Ectodermal cell (in vitro differentiated cells): ENCODE results near the gene SLC2A1.

ENCODE experiments used
- H3K27ac ChIP-seq: 2 replicates; pipeline ENCODE4 v1.7.0; 2013; ENCODE audit warnings: mild to moderate bottlenecking, low read depth, low read length; ENCODE audit not compliant: insufficient read depth, poor library complexity, severe bottlenecking
- H3K27me3 ChIP-seq: 2 replicates; pipeline ENCODE4 v1.7.0; 2013; ENCODE audit warnings: mild to moderate bottlenecking, low read length; ENCODE audit not compliant: insufficient read depth, control insufficient read depth, poor library complexity, severe bottlenecking
- H3K36me3 ChIP-seq: one replicate; pipeline ENCODE4 v1.7.0; 2013; ENCODE audit warnings: low read length; ENCODE audit not compliant: control insufficient read depth, insufficient read depth
- H3K4me1 ChIP-seq: one replicate; pipeline ENCODE4 v1.7.0; 2013; ENCODE audit warnings: low read length; ENCODE audit not compliant: control insufficient read depth, insufficient read depth
- H3K4me3 ChIP-seq: 2 replicates; pipeline ENCODE4 v1.7.0; 2013; ENCODE audit warnings: low read depth, low read length, control low read depth; ENCODE audit not compliant: insufficient read depth
- H3K9me3 ChIP-seq: 2 replicates; pipeline ENCODE4 v1.7.0; 2013; ENCODE audit warnings: mild to moderate bottlenecking, low read length, moderate library complexity; ENCODE audit not compliant: control insufficient read depth
- WGBS, 2 experiments: methylation state at CpG; one replicate each; pipeline ENCODE4 v1.1.7; 2013; ENCODE audit warnings: missing lambda C conversion rate in 2 of 2; 5-methylcytosine and 5-hydroxymethylcytosine counted together

Gene SLC2A1

DNA sequence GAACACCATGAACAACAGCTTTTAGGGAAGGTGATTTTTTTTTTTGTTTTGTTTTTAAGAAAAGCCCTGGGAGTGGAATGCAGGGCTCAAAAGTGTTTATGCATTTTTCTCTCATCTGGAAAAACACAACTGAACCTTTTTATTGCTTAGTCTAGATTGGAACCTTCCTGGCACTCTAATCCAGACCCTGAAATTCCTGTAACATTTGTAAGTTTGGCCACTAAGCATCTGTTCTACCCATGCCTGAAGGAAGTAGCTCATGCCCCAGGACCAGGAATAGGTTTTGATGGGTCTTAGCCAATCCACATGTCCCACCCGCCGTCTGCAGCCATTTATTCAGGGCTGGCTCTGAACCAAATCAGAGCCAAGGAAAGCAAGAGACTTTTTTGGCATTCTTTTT lies 39.7 kb upstream of the SLC2A1 start:
- Histone ChIP-seq H3K27ac (no peak overlapping the region), H3K36me3 (no peaks in the 10 kb centered on the region), H3K4me1 (peaks cover 2% of the 10 kb centered on the region), H3K9me3 (no peaks in the 10 kb centered on the region), H3K4me3 (no peak overlapping the region), H3K27me3 (no peaks in the 10 kb centered on the region)
- WGBS, 2 experiments, result 87 to 91% methylated on average over 2 of the region's 2 CpGs

DNA sequence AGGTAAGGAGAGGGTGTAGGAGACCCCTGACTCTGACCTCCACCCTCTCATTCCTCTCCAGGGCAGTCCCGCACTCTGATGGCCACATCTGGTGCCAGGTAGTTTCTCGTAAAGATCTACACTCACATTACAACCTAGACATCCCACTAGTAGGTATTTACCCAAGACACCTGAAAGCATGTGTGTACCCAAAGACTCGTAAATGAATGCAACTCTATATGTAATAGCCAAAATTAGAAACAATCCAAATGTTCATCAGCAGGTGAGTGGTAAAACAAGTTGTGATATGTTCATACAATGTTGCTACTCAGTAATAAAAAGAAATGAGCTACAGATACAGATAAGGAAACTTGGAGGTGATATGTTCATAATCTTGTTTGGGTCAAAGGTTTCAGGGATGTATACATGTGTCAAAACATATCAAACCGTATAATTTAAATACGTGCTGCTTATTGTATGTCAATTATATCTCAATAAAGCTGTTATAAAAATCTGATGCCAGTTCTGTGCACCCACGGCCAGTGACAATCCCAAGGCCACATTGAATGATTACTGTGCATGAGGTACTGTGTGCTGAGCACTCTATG lies 37.8 kb upstream of the SLC2A1 start:
- H3K9me3 ChIP-seq, result no peaks in the 10 kb centered on the region
- H3K4me3 ChIP-seq, result no peak overlapping the region
- H3K4me1 ChIP-seq, result peaks cover 3% of the 10 kb centered on the region
- 88 to 91% methylated on average over 4 to 6 of the region's 6 CpGs for WGBS, 2 experiments
- no peaks in the 10 kb centered on the region for H3K36me3 ChIP-seq
- H3K27me3 ChIP-seq, result no peaks in the 10 kb centered on the region
- H3K27ac ChIP-seq, result no peak overlapping the region

DNA sequence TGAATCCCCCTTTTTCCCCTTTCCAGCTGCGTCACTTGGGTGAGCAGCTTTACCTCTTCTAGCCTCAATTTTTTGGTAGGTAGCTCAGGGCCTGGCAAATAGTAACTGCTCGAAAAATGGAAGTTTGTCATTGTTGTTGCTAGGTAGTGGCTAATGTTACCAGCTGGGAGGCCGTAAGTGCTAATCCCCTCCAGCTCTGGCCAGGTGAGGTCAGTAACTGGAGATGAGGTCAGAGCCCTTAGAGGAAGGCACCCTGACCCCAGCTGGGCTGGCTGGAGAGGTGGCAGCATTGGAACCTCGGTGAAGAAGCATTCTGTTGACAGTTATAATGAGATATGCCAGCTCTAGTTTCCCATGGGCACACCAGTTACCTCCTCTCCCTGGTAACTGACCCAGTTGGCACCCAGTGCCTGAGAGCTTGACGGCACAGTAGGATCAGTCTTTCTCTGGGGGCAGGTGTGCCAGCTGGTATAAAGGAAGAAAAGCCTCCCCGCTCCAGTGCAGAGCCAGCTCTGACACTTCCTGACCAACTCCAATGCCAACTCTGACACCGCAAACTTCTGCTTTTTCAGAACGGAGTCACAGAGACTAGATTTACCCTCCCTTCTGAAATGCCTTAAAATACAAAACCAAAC lies 35.0 kb upstream of the SLC2A1 start:
- no peaks in the 10 kb centered on the region for H3K27me3 ChIP-seq
- WGBS, 2 experiments, result 91 to 94% methylated on average over 8 of the region's 8 CpGs
- H3K27ac ChIP-seq, result no peak overlapping the region
- H3K9me3 ChIP-seq, result no peaks in the 10 kb centered on the region
- H3K36me3 ChIP-seq, result no peaks in the 10 kb centered on the region
- H3K4me1 ChIP-seq, result peaks cover 3% of the 10 kb centered on the region
- H3K4me3 ChIP-seq, result no peak overlapping the region

DNA sequence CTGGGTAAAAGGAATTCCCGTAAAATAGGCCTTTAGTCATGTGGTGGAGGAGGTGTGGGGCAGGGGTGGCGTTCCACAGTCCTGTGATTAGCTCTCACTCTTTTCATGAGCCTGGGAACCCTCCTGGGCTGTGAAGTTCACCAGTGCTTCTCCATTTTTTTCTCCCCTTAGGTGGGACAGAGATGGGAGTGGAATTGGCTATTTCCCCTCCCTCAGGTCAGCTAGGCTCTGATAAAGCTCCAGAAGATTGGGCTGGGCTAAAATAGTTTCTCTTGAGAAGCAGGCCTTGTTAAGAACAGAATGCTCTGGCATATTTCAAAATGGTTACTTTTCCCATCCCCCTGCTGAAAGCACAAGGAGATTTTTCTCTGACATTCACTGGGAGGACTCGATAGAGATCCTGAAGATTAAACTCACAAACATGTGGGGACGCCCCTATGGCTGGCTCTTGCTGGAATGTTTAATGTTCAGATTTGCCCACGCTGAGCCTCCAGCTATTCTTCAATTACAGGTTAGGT lies 33.4 kb upstream of the SLC2A1 start:
- H3K27ac ChIP-seq, result no peak overlapping the region
- peaks cover 3% of the 10 kb centered on the region for H3K4me1 ChIP-seq
- no peaks in the 10 kb centered on the region for H3K9me3 ChIP-seq
- 83 to 90% methylated on average over 5 of the region's 5 CpGs for WGBS, 2 experiments
- no peaks in the 10 kb centered on the region for H3K36me3 ChIP-seq
- H3K27me3 ChIP-seq, result no peaks in the 10 kb centered on the region
- H3K4me3 ChIP-seq, result no peak overlapping the region

DNA sequence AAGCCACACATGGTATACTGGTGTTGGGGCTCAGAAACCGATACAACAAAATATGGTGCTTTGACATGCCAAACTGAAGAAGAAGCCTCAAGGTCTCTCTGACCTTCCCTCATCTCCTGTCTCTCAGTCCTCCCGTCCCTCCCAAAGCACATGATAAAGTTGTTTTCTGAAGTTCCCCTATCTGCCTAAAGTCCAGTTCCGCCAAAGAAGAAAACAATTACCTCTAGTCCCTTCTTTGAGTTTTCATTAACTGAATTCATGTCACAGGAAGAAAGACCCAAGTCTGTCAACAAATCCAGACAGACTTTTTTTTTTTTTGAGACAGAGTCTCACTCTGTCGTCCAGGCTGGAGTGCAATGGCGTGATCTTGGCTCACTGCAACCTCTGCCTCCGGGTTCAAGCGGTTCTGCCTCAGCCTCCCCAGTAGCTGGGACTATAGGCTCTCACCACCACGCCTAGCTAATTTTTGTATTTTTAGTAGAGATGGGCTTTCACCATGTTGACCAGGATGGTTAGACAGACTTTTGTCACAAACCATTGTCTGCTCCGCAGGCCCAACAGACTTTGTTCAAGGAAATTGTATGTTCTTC lies 32.2 kb upstream of the SLC2A1 start:
- no peak overlapping the region for H3K27ac ChIP-seq
- peaks cover 3% of the 10 kb centered on the region for H3K4me1 ChIP-seq
- H3K4me3 ChIP-seq, result no peak overlapping the region
- H3K36me3 ChIP-seq, result no peaks in the 10 kb centered on the region
- WGBS, 2 experiments, result 88% methylated on average over 9 of the region's 9 CpGs
- H3K27me3 ChIP-seq, result no peaks in the 10 kb centered on the region
- H3K9me3 ChIP-seq, result no peaks in the 10 kb centered on the region

DNA sequence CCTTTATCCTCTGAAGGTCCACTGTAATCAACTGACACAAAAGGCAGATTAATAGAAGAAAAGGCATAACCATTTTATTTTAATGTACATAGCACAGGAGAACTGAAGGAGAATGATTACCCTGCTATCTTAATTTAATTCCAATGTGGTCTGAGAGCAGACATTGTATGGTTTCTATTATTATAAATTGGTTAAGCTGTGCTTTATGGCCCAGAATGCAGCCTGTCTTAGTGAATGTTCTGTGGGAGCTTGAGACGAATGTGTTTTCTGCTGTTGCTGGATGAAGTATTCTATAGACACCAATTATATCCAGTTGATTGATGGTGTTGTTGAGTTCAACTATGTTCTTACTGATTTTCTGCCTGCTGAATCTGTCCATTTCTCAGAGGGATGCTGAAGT lies 25.0 kb upstream of the SLC2A1 start:
- Histone ChIP-seq H3K27ac (no peak overlapping the region), H3K9me3 (no peaks in the 10 kb centered on the region), H3K4me3 (no peak overlapping the region), H3K36me3 (no peaks in the 10 kb centered on the region), H3K4me1 (peaks cover 3% of the 10 kb centered on the region), H3K27me3 (no peaks in the 10 kb centered on the region)
- WGBS, 2 experiments, result 88 to 100% methylated on average over 1 of the region's 1 CpG

DNA sequence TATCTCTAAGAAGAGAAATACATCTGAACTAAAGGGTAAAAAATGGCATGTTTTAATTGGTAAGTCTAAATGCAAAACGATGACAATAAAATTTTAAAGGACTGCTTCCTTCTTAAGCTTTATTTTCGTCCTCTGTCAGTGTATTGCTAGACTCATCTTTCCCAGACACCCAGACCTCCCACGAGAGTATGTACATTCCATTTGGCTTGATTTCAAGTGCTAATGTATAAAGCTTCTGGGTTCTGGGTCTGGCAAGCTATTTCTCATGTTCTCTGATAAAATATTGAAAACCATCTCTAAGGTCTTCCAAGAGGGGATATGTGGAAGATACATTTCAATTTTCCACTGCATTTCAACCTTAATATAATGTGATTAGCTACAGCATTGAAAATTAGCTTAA lies 24.6 kb upstream of the SLC2A1 start:
- Histone ChIP-seq H3K27me3 (no peaks in the 10 kb centered on the region), H3K27ac (no peak overlapping the region), H3K4me3 (no peak overlapping the region), H3K9me3 (no peaks in the 10 kb centered on the region), H3K36me3 (no peaks in the 10 kb centered on the region), H3K4me1 (peaks cover 8% of the 10 kb centered on the region)
- WGBS, 2 experiments, result 94 to 95% methylated on average over 3 of the region's 3 CpGs

DNA sequence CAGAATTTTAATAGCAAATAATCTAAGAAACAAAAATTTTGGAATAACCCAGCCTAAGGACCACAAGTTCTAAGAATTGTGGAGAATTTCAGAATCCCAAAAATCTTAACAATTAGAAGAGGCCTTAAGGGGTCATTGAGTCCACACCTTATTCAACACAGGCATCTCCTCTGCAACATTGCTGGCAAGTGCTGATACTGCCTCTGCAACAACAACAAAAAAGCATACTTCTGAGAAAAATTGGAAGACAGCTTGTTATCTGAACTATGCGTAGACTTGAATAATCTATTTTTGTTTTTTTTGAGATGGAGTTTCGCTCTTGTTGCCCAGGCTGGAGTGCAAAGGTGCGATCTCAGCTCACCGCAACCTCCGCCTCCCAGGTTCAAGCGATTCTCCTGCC lies 24.0 kb upstream of the SLC2A1 start:
- no peaks in the 10 kb centered on the region for H3K36me3 ChIP-seq
- H3K4me3 ChIP-seq, result no peak overlapping the region
- 78 to 82% methylated on average over 6 of the region's 6 CpGs for WGBS, 2 experiments
- H3K4me1 ChIP-seq, result peaks cover 11% of the 10 kb centered on the region
- H3K9me3 ChIP-seq, result no peaks in the 10 kb centered on the region
- no peaks in the 10 kb centered on the region for H3K27me3 ChIP-seq
- no peak overlapping the region for H3K27ac ChIP-seq

DNA sequence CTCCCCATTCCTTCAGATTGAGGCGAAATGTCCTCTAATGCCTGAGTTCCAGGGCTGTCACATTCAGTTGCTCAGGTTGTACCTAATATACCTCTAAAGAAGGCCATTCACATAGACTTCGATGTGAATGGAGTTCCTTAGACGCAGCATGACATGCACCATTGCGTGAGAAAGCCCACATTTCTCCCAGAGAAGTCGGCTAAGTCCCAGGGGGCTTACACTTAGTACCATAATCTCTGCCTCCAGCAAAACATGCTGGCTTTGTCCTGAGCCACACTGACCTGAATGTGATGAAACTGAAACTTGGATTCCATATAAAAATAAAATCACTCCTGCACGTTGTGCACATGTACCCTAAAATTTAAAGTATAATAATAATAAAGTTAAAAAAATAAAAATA lies 23.2 kb upstream of the SLC2A1 start:
- H3K27ac ChIP-seq, result no peak overlapping the region
- no peaks in the 10 kb centered on the region for H3K27me3 ChIP-seq
- peaks cover 11% of the 10 kb centered on the region for H3K4me1 ChIP-seq
- H3K9me3 ChIP-seq, result no peaks in the 10 kb centered on the region
- no peak overlapping the region for H3K4me3 ChIP-seq
- 88 to 89% methylated on average over 5 of the region's 6 CpGs for WGBS, 2 experiments
- no peaks in the 10 kb centered on the region for H3K36me3 ChIP-seq

DNA sequence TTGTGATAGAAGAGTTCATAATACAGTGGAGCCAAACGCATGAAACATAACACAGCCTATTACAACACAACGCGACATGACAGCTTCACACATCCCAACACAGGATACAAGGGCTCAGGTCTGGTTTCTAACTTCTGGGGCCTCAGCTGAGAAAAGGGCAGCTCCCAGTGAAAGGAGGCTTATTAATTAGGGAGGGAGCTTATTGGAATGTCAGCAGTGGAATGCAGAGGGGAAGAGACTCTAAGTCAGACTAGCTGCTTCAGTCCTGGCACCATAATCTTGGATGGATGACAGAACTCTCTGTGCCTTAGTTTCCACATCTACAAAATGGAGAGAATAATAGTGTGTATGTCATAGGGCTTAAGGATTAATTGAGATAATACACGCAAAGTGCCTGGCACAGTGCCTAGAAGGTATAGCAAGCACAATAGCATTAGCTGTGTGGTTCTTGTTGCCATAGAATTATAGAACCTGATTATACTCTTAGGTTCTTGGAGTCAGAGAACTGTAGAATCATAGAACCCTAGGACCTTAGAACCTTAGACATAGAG lies 22.7 kb upstream of the SLC2A1 start:
- Histone ChIP-seq H3K36me3 (no peaks in the 10 kb centered on the region), H3K4me1 (peaks cover 11% of the 10 kb centered on the region), H3K27ac (no peak overlapping the region), H3K9me3 (no peaks in the 10 kb centered on the region), H3K4me3 (no peak overlapping the region), H3K27me3 (no peaks in the 10 kb centered on the region)
- WGBS, 2 experiments, result 45 to 69% methylated on average over 2 to 4 of the region's 4 CpGs
